AG09319 (cell line): ENCODE measurements around the gene A1CF.
"Not testable (repeated sequence)": the region's sequence is repeated elsewhere in the genome, so short reads cannot be mapped to it uniquely, and the experiment has no call there.

Experiments used
- DNase-seq: peaks from one replicate; pipeline ENCODE4 v3.0.0-alpha.2; 2010; ENCODE audit warnings: low read depth; ENCODE audit errors: extremely low read depth
- CTCF ChIP-seq: IDR thresholded peaks from 2 replicates; pipeline ENCODE4 v1.5.1; 2011; ENCODE audit warnings: low read depth, mild to moderate bottlenecking, inconsistent platforms, low read length, moderate library complexity

A1CF gene

GRCh38 chr10:50885097-50885859 is at the start of gene A1CF:
Gene A1CF (minus strand): TSS chr10:50885627. CDS start chr10:50859940, 25,687 bp downstream.
- no peak for TF ChIP-seq CTCF
- no peak for DNase-seq

- no peak for DNase-seq
- TF ChIP-seq CTCF, result no peak
Observed at GRCh38 chr10:50931948-50932431, 46.6 kb upstream of the A1CF start.

GRCh38 chr10:50929670-50930069 is 44.2 kb upstream of the A1CF start:
- TF ChIP-seq CTCF, result no peak
- DNase-seq, result no peak

- no peak for TF ChIP-seq CTCF
- DNase-seq, result no peak
Observed at GRCh38 chr10:50928190-50928552, 42.7 kb upstream of the A1CF start.

GRCh38 chr10:50927522-50928189 is 42.2 kb upstream of the A1CF start:
- TF ChIP-seq CTCF, result no peak
- no peak for DNase-seq

GRCh38 chr10:50923471-50923870 is 38.0 kb upstream of the A1CF start:
- not testable (repeated sequence) for DNase-seq

GRCh38 chr10:50919010-50919409 is 33.6 kb upstream of the A1CF start:
- TF ChIP-seq CTCF, result no peak
- DNase-seq, result no peak
